GM21576 (cell line): ENCODE data around the gene GLB1L3.
"Not testable (repeated sequence)": the region's sequence is repeated elsewhere in the genome, so short reads cannot be mapped to it uniquely, and the experiment has no call there.

Experiments used
- ATAC-seq: cut with Tn5 transposase; IDR thresholded peaks from one replicate; pipeline ENCODE4 v1.9.1; 2021; ENCODE audit warnings: mild to moderate bottlenecking, moderate library complexity; ENCODE audit not compliant: unreplicated experiment

GLB1L3 gene

GRCh38 chr11:134272381-134273316, 3.5 kb upstream of the GLB1L3 start:
- ATAC-seq: no peak

DNA sequence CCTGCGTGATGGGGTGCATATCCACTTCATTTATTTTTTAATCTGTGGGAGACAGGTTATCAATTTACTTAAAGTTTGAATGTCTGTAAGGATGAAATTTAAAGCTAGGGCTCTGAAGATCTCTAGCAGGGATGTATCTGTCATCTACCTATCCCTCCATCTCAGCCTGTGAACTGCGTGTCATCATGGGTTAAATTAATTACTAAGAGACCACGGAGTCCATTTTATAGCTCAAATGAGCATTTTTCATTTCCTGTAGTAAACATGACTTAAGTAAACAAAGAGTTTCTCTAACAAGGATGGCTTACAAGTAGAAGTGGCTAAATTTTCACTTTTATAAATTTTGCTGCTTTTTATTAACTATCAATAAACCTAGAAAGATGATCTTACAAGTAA, 2.9 kb upstream of the GLB1L3 start:
- ATAC-seq: no peak

- ATAC-seq: no peak
Observed at GRCh38 chr11:134275188-134275533, 1.0 kb upstream of the GLB1L3 start.

DNA sequence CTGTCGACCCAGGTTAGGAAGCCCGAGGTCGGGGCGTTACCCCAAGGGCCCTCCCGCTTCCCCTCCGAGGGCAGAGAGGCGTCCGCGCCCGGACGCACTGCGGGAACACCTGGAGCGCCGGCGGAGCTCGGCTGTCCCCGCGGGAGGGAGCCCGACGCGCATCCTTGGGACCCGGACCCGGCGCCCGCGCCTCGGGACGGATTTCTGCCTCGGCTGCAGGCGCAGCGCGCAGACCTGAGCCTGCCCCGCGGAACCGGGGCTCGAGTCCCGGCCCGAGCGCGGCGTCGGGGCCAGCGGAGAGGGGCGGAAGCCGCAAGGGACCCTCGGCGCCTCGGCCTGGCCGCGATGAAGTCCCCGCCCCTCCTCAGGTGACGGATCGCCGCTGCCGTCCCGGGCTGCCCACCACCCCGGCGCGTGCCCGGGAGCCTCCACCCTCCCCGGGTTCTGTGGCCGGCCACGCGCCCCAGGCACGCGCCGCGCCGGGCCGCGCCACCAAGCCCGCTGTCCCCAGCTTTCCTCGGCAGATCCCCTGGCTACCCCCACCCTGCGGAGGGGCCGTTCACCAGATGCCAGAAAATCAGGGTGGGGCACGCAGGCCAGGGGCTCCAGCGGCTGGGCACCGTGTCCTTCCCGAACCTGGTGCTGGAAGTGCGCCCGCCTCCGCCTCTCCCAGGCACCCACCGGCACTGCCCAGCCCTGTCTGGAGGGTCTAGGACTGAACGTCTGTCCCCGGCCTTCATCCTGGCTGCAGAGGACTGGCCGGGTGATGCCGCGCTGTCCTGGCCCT, 410 bp downstream of the GLB1L3 start:
- peak; percentile 19 for ATAC-seq

- ATAC-seq: no peak
Observed at GRCh38 chr11:134277183-134278001, 1.2 kb downstream of the GLB1L3 start.

DNA sequence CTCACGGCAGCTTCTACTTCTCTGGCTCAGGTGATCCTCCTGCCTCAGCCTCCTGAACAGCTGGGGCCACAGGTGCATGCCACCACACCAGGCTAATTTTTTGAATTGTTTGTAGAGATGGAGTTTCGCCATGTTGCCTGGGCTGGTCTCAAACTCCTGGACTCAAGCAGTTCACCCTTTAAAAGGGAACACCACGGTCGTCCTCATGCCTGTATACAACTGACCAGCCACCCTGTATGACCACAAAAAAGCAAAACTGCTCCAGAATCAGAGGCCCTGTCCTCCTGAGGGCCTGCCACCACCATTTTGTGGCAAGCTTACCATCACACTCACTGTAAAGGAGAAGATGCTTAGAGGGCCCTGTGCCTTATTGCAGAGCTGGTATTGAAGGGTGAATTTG, 2.2 kb downstream of the GLB1L3 start:
- no peak for ATAC-seq

DNA sequence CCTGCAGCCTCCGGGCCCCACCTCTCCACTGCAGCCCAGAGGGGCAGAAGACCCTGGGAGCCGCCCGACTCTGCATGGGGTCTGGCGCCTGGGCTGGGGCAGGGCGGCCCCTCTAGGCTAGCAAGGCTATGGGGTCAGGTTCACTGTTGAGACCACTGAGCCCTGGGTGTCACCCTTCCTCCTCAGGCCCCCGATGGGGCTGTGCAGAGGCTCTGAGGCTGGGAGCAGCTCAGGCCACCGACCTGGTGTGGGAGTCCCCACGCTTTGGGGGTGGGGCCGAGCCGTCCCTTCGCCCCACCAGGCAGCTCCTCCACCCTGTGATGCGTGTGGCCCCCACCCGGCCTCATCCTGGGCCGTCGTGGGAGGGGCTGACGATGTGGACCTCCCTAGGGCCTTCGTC, 5.5 kb downstream of the GLB1L3 start:
- not testable (repeated sequence) for ATAC-seq

DNA sequence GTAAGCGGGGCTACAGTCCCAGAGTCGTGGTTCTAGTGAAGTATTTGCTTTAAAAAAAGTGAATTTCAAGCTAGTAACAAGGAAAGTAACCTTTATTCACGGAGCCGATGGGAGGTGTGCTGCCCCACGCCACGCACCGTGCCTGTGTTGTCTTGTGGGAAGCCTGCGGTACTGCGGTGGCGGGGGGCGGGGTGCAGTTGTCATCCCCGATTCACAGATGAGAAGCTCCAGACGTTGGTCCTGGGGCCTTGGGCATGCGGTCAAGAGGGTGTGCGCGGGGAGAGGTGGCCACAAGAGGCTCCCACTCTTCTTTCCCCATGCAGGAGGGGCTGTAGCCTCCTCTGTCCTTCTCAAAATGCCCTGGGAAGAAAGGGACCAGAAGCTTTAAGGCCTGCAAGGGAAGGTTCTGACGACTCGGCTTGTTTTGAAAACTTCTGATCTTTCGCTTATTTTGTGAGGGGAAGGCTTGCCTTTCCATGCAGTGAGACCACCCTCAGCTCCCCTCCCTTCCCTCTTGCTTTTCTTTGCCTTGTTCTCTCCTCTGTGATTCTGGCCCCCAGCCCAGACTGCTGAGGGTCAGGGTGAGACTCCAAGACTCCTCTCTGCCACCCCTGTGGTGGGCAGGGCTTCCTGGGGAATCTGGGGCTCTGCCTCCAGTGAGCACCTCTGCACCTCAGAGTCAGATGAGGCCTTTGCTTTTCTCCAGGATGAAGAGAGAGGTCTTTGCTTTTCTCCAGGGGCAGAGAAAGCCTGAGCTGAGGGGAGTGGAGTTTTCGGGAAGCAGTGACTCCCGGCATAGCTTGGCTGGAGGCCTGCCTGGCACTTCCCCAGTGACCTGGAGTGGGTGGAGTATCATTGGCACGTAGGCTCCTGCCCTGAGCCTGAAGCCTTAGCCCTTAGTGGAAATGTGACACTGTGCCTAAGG, 6.2 kb downstream of the GLB1L3 start:
- ATAC-seq: no peak

DNA sequence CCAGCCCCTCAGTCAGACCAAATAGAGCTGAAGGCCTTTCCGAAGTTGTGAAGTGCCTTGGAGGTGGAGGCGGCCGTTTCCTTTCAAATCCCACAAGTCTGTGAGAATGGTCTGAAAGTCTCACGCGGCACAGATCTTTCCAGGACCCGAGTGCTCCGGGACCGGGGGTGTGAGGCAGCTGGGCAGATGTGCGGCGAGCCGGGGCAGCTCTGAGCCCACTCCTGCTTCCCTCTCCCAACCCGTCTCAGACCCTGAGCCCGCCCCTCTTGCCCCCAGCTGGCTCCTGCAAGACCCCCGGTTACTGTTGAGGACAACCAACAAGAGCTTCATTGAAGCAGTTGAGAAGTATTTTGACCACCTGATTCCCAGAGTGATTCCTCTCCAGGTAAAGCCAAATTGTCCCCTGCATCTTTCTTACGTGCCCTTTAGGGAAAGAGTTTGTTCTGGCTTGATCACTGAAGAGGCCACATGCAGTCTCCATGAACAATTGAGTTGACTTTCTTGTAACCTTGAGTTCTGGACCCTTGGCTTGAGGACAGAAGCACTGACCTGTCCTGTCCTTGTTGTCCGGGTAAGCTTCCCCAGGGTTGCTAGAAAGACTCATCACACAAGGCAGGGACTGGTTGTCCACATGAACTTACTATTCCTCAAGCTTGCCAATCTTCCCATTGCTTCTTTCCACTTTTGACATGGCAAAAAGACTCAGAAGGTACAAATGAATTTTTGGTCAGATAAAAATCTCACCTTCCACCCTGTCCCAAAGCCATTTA, 7.5 kb downstream of the GLB1L3 start:
- ATAC-seq: no peak

DNA sequence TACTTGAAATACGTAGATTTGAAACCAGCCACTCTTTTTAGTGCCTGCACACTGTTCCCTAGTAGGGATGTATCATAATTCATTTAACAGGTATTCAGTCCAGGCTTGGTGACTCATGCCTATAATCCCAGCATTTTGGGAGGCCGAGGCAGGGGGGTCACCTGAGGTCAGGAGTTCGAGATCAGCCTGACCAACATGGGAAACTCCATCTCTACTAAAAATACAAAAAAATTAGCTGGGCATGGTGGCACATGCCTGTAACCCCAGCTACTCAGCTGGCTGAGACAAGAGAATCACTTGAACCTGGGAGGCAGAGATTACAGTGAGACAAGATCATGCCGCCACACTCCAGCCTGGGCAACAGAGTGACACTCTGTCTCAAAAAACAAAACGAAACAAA, 8.2 kb downstream of the GLB1L3 start:
- not testable (repeated sequence) for ATAC-seq

- ATAC-seq: no peak
Observed at GRCh38 chr11:134287561-134287960, 11.4 kb downstream of the GLB1L3 start.

GRCh38 chr11:134288486-134288885, 12.3 kb downstream of the GLB1L3 start:
- no peak for ATAC-seq

DNA sequence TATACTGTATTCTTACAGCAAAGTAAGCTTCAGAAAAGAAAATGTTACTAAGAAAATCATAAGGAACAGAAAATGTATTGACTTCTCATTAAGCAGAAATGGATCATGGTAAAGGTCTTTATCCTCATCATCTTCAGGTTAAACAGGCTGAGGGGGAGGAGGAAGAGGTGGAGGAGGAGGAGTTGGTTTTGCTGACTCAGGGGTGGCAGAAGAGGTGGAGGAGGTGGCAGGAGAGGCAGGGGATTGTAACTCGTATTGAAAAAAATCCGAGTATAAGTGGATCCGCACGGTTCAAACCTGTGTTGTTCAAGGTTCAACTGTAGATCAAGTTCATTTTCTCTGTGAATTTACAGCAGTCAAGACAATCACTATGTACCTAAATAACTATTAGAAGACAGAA, 13.0 kb downstream of the GLB1L3 start:
- no peak for ATAC-seq

DNA sequence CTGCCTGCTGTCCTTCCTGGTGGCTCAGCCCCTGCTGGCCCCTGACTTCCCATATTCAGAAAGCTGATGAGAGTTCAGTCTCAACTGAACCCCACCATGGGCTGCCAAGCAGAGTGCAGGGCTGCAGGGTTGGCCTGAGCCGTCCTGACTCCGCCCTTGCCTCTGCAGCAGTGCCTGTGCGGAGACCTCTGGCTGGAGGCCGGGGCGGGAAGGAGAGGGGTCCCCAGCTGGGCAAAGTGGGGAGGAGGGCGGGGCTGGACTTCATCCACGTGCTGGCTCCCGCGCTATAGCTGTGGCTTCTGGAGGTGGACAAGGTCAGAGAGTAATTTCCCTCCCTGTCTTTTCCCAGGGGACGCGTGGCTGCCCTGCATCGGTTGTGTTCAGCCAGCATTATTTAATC, 13.6 kb downstream of the GLB1L3 start:
- ATAC-seq: no peak

- no peak for ATAC-seq
Observed at GRCh38 chr11:134290646-134291045, 14.5 kb downstream of the GLB1L3 start.

GRCh38 chr11:134291196-134291595, 15.0 kb downstream of the GLB1L3 start:
- ATAC-seq: no peak

DNA sequence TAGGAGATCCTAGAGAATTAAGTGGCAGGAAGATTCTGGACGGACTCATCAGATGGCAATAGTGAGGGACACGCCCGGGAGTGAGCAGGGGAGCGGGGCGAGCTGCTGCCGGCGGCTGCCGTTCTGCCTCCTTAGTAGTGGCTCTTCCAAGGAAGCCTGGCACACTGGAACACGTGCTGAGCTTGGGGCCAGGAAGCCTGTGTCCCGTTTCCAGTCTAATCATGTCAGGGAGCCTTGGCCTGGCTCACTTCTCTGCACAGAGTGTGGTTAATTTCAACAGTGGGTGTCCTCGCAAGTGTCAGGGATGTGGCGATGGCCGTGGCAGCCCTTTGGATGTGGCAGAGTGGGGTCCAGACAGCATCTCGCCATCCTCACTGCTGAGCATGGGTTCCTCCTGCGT, 16.5 kb downstream of the GLB1L3 start:
- ATAC-seq: no peak

DNA sequence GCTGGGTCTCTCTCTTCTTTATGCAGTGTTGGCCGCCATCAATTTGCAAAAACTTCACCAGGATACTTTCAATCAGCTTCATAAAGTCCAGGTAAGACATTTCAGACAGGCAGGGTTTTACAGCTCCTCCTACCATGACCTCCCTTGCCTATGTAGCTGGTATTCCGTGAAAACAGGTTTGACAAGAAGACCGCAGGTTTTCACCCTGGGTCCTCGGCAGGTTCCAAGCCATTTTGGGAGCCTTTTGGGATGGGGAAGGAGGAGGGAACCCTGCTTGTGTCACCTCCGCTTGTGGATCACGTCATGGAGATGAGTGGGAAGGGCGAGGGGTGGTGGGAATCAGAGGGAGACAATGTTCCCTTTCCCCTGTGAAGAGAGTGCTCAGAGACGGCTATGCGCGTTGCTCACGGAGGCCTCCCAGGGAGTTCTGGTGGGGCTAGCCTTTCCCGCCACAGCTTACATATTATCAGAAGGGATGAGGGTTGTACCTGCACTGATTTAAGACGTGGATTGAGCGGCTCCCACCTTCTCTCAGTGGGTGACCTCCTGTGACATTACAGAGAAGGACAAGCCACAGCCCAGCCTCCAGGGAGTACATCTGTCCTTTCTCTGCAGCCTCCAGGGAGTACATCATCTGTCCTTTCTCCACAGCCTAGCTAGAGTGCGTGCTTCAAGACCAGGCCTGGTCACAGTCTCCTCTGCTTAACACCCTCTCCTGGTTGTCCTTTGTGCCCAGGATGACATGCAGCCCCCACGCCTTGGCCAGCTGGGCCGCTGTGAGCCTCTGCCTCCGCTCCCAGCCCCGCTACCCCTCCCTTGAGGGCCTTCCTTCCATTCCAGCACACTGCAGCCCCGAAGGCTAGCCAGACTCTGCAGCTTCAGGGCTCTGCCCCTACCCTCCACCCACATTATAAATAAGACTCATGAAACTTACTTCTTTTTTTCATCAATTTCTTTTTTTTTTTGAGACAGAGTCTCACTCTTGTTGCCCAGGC, 17.2 kb downstream of the GLB1L3 start:
- ATAC-seq: no peak
